ENCODE data around the gene SHROOM1. TPM values are rescaled to one million over a fixed set of nuclear protein-coding genes. Genes with fewer than 3 reads are reported as not detected.

Gene SHROOM1
- total and polyA plus RNA-seq, 12 donors = 1.3 to 18.3 (median 5.3) TPM

GRCh38 chr5:132870801-132871200 is 40.4 kb upstream of the SHROOM1 start:
- H3K4me1 ChIP-seq (replicated peaks in 1 of 2) = peaks cover 9 to 12% of the 10 kb centered on the region in 2 donors
- intact Hi-C loops (cut with DNase I) = no loop called here
- WGBS, 4 donors = 55 to 78% (median 65%) methylated on average over 2 of the region's 2 CpGs
- H3K27ac ChIP-seq = no peak overlapping the region
- peaks cover 0 to 44% of the 10 kb centered on the region in 2 donors for H3K36me3 ChIP-seq (replicated peaks in 1 of 2)
- H3K9me3 ChIP-seq (replicated peaks in 1 of 3) = no peaks in the 10 kb centered on the region
- no peak overlapping the region for H3K4me3 ChIP-seq
- no peaks in the 10 kb centered on the region for H3K27me3 ChIP-seq
- DNase-seq = no peak
- no peak for TF ChIP-seq POLR2A (IDR thresholded peaks at IDR 0.05)
- no peak for TF ChIP-seq CTCF (IDR thresholded peaks at IDR 0.05)

- Histone ChIP-seq H3K27ac (no peak overlapping the region), H3K27me3 (no peaks in the 10 kb centered on the region), H3K4me3 (no peak overlapping the region), H3K36me3 (replicated peaks in 1 of 2) (peaks cover 0 to 32% of the 10 kb centered on the region in 2 donors), H3K9me3 (replicated peaks in 1 of 3) (no peaks in the 10 kb centered on the region), H3K4me1 (replicated peaks in 1 of 2) (peaks cover 11 to 17% of the 10 kb centered on the region in 2 donors)
- no peak for TF ChIP-seq POLR2A (IDR thresholded peaks at IDR 0.05)
- TF ChIP-seq CTCF (IDR thresholded peaks at IDR 0.05) = no peak
- DNase-seq = no peak
- 81 to 86% (median 83%) methylated on average over 4 of the region's 4 CpGs for WGBS, 4 donors
- intact Hi-C loops (cut with DNase I) = loop anchor here in 1 of 2 donors (5.0 kb wide), 1 partner anchor 36 kb away; the partner anchor contains the start of gene SHROOM1
These were observed 38.3 kb upstream of the SHROOM1 start for GRCh38 chr5:132868754-132869153.

- intact Hi-C loops (cut with DNase I) = loop anchor here in 1 of 2 donors (5.0 kb wide), 1 partner anchor 35 kb away; the partner anchor contains the start of gene SHROOM1
These were observed 36.6 kb upstream of the SHROOM1 start for GRCh38 chr5:132867046-132867451.

More at GRCh38 chr5:132867046-132867451, 36.6 kb upstream of the SHROOM1 start:
- H3K27me3 ChIP-seq = no peaks in the 10 kb centered on the region
- peak overlapping the region; percentile 88 to 97 (median 96) for H3K27ac ChIP-seq
- peak in 4 of 7 donors; percentile 39 to 55 (median 42) for DNase-seq
- peaks cover 0 to 27% of the 10 kb centered on the region in 2 donors for H3K36me3 ChIP-seq (replicated peaks in 1 of 2)
- 1 to 2% (median 2%) methylated on average over 10 to 13 of the region's 13 CpGs for WGBS, 4 donors
- peaks cover 11 to 17% of the 10 kb centered on the region in 2 donors for H3K4me1 ChIP-seq (replicated peaks in 1 of 2)
- TF ChIP-seq CTCF (IDR thresholded peaks at IDR 0.05) (no peak), POLR2A (IDR thresholded peaks at IDR 0.05) (no peak)
- H3K4me3 ChIP-seq = peak overlapping the region; percentile 17 to 85 (median 73)
- H3K9me3 ChIP-seq (replicated peaks in 1 of 3) = no peaks in the 10 kb centered on the region
